ENCODE data around the gene CIZ1.

CIZ1 gene

DNA sequence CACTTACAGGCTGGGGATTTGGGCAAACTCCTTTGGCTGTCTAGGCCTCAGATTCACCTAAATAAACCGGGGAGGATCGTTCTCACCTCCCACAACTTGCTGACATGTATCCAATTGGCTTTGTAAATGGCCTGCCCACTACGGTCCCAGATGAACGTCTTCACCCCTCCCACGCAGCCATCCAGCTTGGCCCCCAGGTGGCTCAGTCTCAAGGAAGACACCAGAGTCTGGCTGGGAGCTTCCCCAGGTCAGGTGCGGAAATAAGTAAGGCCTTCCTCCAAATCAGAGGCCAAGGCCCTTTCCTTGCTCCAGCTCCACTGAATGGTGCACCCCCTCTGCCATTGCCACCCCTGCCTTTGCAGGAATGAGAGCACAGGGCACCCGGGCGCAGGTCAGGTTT is 11.4 kb downstream of the CIZ1 start:
- H2BK120ac ChIP-seq (ENCODE audit: low read depth, low read length): no peak overlapping the region

GRCh38 chr9:128178806-128179431 is 12.5 kb downstream of the CIZ1 start:
- Histone ChIP-seq H3K9me3 (ENCODE audit: control insufficient read depth, low read length) (peaks cover 7% of the 10 kb centered on the region), H3K4me1 (ENCODE audit: control insufficient read depth, insufficient read depth, low read depth, low read length) (peaks cover 28% of the 10 kb centered on the region), H2BK120ac (ENCODE audit: low read depth, low read length) (no peak overlapping the region), H3K27ac (ENCODE audit: low read length, poor library complexity, severe bottlenecking) (no peak overlapping the region), H2AK5ac (ENCODE audit: low read length, severe bottlenecking) (no peak overlapping the region), H4K8ac (ENCODE audit: low read length) (no peak overlapping the region), H3K4ac (ENCODE audit: low read depth in 1 of 2, low read length in 2 of 2) (no peak overlapping the region), H2BK15ac (ENCODE audit: low read depth, poor library complexity, severe bottlenecking) (no peak overlapping the region), H4K91ac (ENCODE audit: low read length) (no peak overlapping the region), H3K36me3 (ENCODE audit: control insufficient read depth in 1 of 2, insufficient read depth in 2 of 2, low read depth in 1 of 2, low read length in 2 of 2) (peaks cover 69 to 90% of the 10 kb centered on the region in 2 experiments), H3K9ac (ENCODE audit: low read length) (no peak overlapping the region), H3K4me2 (ENCODE audit: low read length, poor library complexity, severe bottlenecking) (no peak overlapping the region), H3K79me1 (replicated peaks; ENCODE audit: low read length, poor library complexity, severe bottlenecking) (peaks cover 23% of the 10 kb centered on the region), H3K18ac (ENCODE audit: low read depth in 1 of 2, low read length in 2 of 2) (no peak overlapping the region), H3K4me3 (ENCODE audit: insufficient read depth in 1 of 2, low read depth in 1 of 2, low read length in 2 of 2) (peak overlapping the region in 1 of 2 experiments; percentile 3), H2AFZ (ENCODE audit: low read depth, low read length) (no peak overlapping the region), H2BK12ac (ENCODE audit: low read length in 2 of 2) (no peak overlapping the region), H2BK5ac (ENCODE audit: low read depth, low read length, poor library complexity, severe bottlenecking) (no peak overlapping the region), H3K27me3 (ENCODE audit: control insufficient read depth in 1 of 2, insufficient read depth in 1 of 2, low read length in 2 of 2) (no peaks in the 10 kb centered on the region), H3K14ac (ENCODE audit: low read length in 2 of 2) (no peak overlapping the region), H3K23ac (ENCODE audit: low read length in 2 of 2) (no peak overlapping the region)
- DNase-seq: no peak
- WGBS: 99% methylated on average over 11 of the region's 11 CpGs

More for the DNA sequence above, 11.4 kb downstream of the CIZ1 start:
- no peak overlapping the region for H2AFZ ChIP-seq (ENCODE audit: low read depth, low read length)
- no peak overlapping the region for H3K9ac ChIP-seq (ENCODE audit: low read length)
- no peak overlapping the region for H3K18ac ChIP-seq (ENCODE audit: low read depth in 1 of 2, low read length in 2 of 2)
- H3K14ac ChIP-seq (ENCODE audit: low read length in 2 of 2): no peak overlapping the region
- no peak overlapping the region for H3K4me3 ChIP-seq (ENCODE audit: insufficient read depth in 1 of 2, low read depth in 1 of 2, low read length in 2 of 2)
- no peaks in the 10 kb centered on the region for H3K27me3 ChIP-seq (ENCODE audit: control insufficient read depth in 1 of 2, insufficient read depth in 1 of 2, low read length in 2 of 2)
- H2AK5ac ChIP-seq (ENCODE audit: low read length, severe bottlenecking): no peak overlapping the region
- H3K23ac ChIP-seq (ENCODE audit: low read length in 2 of 2): no peak overlapping the region
- peaks cover 20% of the 10 kb centered on the region for H3K79me1 ChIP-seq (replicated peaks; ENCODE audit: low read length, poor library complexity, severe bottlenecking)
- no peak overlapping the region for H4K91ac ChIP-seq (ENCODE audit: low read length)
- H3K4me2 ChIP-seq (ENCODE audit: low read length, poor library complexity, severe bottlenecking): no peak overlapping the region
- DNase-seq: no peak
- H2BK15ac ChIP-seq (ENCODE audit: low read depth, poor library complexity, severe bottlenecking): peak overlapping the region; percentile 12
- no peak overlapping the region for H2BK5ac ChIP-seq (ENCODE audit: low read depth, low read length, poor library complexity, severe bottlenecking)
- H3K36me3 ChIP-seq (ENCODE audit: control insufficient read depth in 1 of 2, insufficient read depth in 2 of 2, low read depth in 1 of 2, low read length in 2 of 2): peaks cover 67 to 88% of the 10 kb centered on the region in 2 experiments
- peaks cover 7% of the 10 kb centered on the region for H3K9me3 ChIP-seq (ENCODE audit: control insufficient read depth, low read length)
- no peak overlapping the region for H2BK12ac ChIP-seq (ENCODE audit: low read length in 2 of 2)
- H4K8ac ChIP-seq (ENCODE audit: low read length): no peak overlapping the region
- 98% methylated on average over 8 of the region's 8 CpGs for WGBS
- peaks cover 28% of the 10 kb centered on the region for H3K4me1 ChIP-seq (ENCODE audit: control insufficient read depth, insufficient read depth, low read depth, low read length)
- no peak overlapping the region for H3K4ac ChIP-seq (ENCODE audit: low read depth in 1 of 2, low read length in 2 of 2)
- no peak overlapping the region for H3K27ac ChIP-seq (ENCODE audit: low read length, poor library complexity, severe bottlenecking)

- Histone ChIP-seq H3K4me1 (ENCODE audit: control insufficient read depth, insufficient read depth, low read depth, low read length) (peaks cover 18% of the 10 kb centered on the region), H3K18ac (ENCODE audit: low read depth in 1 of 2, low read length in 2 of 2) (no peak overlapping the region), H3K27ac (ENCODE audit: low read length, poor library complexity, severe bottlenecking) (peak overlapping the region; percentile 14), H2BK120ac (ENCODE audit: low read depth, low read length) (no peak overlapping the region), H3K14ac (ENCODE audit: low read length in 2 of 2) (no peak overlapping the region), H3K4ac (ENCODE audit: low read depth in 1 of 2, low read length in 2 of 2) (no peak overlapping the region), H4K91ac (ENCODE audit: low read length) (no peak overlapping the region), H3K79me1 (replicated peaks; ENCODE audit: low read length, poor library complexity, severe bottlenecking) (peaks cover 21% of the 10 kb centered on the region), H2BK15ac (ENCODE audit: low read depth, poor library complexity, severe bottlenecking) (no peak overlapping the region), H3K4me2 (ENCODE audit: low read length, poor library complexity, severe bottlenecking) (no peak overlapping the region), H2AFZ (ENCODE audit: low read depth, low read length) (no peak overlapping the region), H2BK5ac (ENCODE audit: low read depth, low read length, poor library complexity, severe bottlenecking) (no peak overlapping the region), H4K8ac (ENCODE audit: low read length) (peak overlapping the region; percentile 9), H2BK12ac (ENCODE audit: low read length in 2 of 2) (no peak overlapping the region), H3K9ac (ENCODE audit: low read length) (no peak overlapping the region), H3K27me3 (ENCODE audit: control insufficient read depth in 1 of 2, insufficient read depth in 1 of 2, low read length in 2 of 2) (no peaks in the 10 kb centered on the region), H3K9me3 (ENCODE audit: control insufficient read depth, low read length) (peaks cover 7% of the 10 kb centered on the region), H3K4me3 (ENCODE audit: insufficient read depth in 1 of 2, low read depth in 1 of 2, low read length in 2 of 2) (no peak overlapping the region), H3K36me3 (ENCODE audit: control insufficient read depth in 1 of 2, insufficient read depth in 2 of 2, low read depth in 1 of 2, low read length in 2 of 2) (peaks cover 59 to 84% of the 10 kb centered on the region in 2 experiments), H3K23ac (ENCODE audit: low read length in 2 of 2) (no peak overlapping the region), H2AK5ac (ENCODE audit: low read length, severe bottlenecking) (no peak overlapping the region)
- no peak for DNase-seq
- 94% methylated on average over 2 of the region's 2 CpGs for WGBS
Observed at GRCh38 chr9:128175726-128176125, 15.6 kb downstream of the CIZ1 start.

DNA sequence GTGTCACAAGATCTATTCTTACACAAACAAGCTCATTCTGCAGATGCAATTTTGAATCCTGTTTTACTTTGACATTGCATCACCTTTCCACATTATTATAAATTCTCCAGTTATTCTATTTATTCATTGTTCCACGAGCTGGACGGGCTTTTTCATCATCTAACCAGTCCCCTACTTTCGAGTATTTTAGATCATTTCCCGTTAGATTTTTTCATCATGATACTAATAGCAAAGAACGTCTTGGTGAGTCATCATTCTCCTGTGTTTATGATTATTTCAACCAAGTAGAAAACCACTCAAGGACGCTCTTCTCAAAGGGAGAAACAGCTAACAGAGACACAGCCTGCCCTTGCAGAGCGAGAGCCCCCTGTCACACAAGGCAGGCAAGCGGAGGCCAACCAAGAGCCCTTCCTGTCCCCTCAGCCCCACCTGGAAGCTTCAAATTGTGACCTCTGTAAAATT is 16.2 kb downstream of the CIZ1 start:
- Histone ChIP-seq H2AFZ (ENCODE audit: low read depth, low read length) (no peak overlapping the region), H2BK120ac (ENCODE audit: low read depth, low read length) (no peak overlapping the region), H3K79me1 (replicated peaks; ENCODE audit: low read length, poor library complexity, severe bottlenecking) (peaks cover 15% of the 10 kb centered on the region), H3K18ac (ENCODE audit: low read depth in 1 of 2, low read length in 2 of 2) (no peak overlapping the region), H3K14ac (ENCODE audit: low read length in 2 of 2) (no peak overlapping the region), H3K9me3 (ENCODE audit: control insufficient read depth, low read length) (peaks cover 7% of the 10 kb centered on the region), H4K8ac (ENCODE audit: low read length) (no peak overlapping the region), H3K36me3 (ENCODE audit: control insufficient read depth in 1 of 2, insufficient read depth in 2 of 2, low read depth in 1 of 2, low read length in 2 of 2) (peaks cover 53 to 84% of the 10 kb centered on the region in 2 experiments), H3K4me2 (ENCODE audit: low read length, poor library complexity, severe bottlenecking) (no peak overlapping the region), H2BK12ac (ENCODE audit: low read length in 2 of 2) (no peak overlapping the region), H3K4me3 (ENCODE audit: insufficient read depth in 1 of 2, low read depth in 1 of 2, low read length in 2 of 2) (no peak overlapping the region), H3K4ac (ENCODE audit: low read depth in 1 of 2, low read length in 2 of 2) (no peak overlapping the region), H2BK5ac (ENCODE audit: low read depth, low read length, poor library complexity, severe bottlenecking) (no peak overlapping the region), H3K4me1 (ENCODE audit: control insufficient read depth, insufficient read depth, low read depth, low read length) (peaks cover 18% of the 10 kb centered on the region), H4K91ac (ENCODE audit: low read length) (no peak overlapping the region), H3K9ac (ENCODE audit: low read length) (no peak overlapping the region), H2BK15ac (ENCODE audit: low read depth, poor library complexity, severe bottlenecking) (no peak overlapping the region), H2AK5ac (ENCODE audit: low read length, severe bottlenecking) (no peak overlapping the region), H3K27ac (ENCODE audit: low read length, poor library complexity, severe bottlenecking) (peak overlapping the region; percentile 27), H3K27me3 (ENCODE audit: control insufficient read depth in 1 of 2, insufficient read depth in 1 of 2, low read length in 2 of 2) (no peaks in the 10 kb centered on the region), H3K23ac (ENCODE audit: low read length in 2 of 2) (no peak overlapping the region)
- peak; percentile 86 for DNase-seq
- 51% methylated on average over 7 of the region's 8 CpGs for WGBS
